Measurements from ENCODE around the gene EARS2. TPM values are rescaled to one million over a fixed set of nuclear protein-coding genes. Genes with fewer than 3 reads are reported as not detected.
A peak's percentile ranks its signal among the peaks of the same experiment; 100 is the strongest.

EARS2 gene
- polyA plus RNA-seq = 32.7 to 44.6 TPM (median 39.5 TPM) in 3 replicates
- polyA plus RNA-seq (2011; ENCODE audit: low read depth) = 4.9 TPM
- 37.8 and 41.7 TPM in 2 replicates for polyA plus RNA-seq (2011; cell fraction: cytosol; rRNA removed)
- 40.8 and 58.1 TPM in 2 replicates for polyA plus RNA-seq (2011; cell fraction: nucleus; rRNA removed)
- 12.9 and 27.4 TPM in 2 replicates for polyA plus RNA-seq (2012; ENCODE audit: low replicate concordance)
- polyA minus RNA-seq = 59.5 to 60.3 TPM (median 59.8 TPM) in 3 replicates
- 50.6 TPM for polyA minus RNA-seq (2011; cell fraction: cytosol; rRNA and poly(A)+ RNA removed)
- 49.1 and 52.7 TPM in 2 replicates for polyA minus RNA-seq (2011; cell fraction: nucleus; rRNA and poly(A)+ RNA removed)

GRCh38 chr16:23556881-23557778 lies at the start of gene EARS2, which contains the start of gene UBFD1:
Gene EARS2, minus strand, starts transcription at chr16:23557350. Its CDS starts 7 bp downstream, at chr16:23557343.
Gene UBFD1, plus strand, starts transcription at chr16:23557727. Its CDS starts 16 bp downstream, at chr16:23557743.
- H3K4me1 ChIP-seq (ENCODE audit: control insufficient read depth, extremely low read depth, insufficient read depth, low read length) = peaks cover 7% of the 10 kb centered on the region
- peak; percentile 23 for FAIRE-seq
- H3K36me3 ChIP-seq (ENCODE audit: control insufficient read depth in 2 of 2, extremely low read depth in 1 of 2, insufficient read depth in 2 of 2, low read length in 2 of 2) = peaks cover 16 to 22% of the 10 kb centered on the region in 2 experiments

More at GRCh38 chr16:23556881-23557778, at the start of gene EARS2, which contains the start of gene UBFD1:
- H2AFZ ChIP-seq (ENCODE audit: control insufficient read depth, low read length) = peak within 1 kb of the TSS; percentile 75
- peak within 1 kb of the TSS; percentile 96 for H3K4me2 ChIP-seq (ENCODE audit: control insufficient read depth, extremely low read depth, insufficient read depth, low read depth, low read length)
- H3K27me3 ChIP-seq (ENCODE audit: control insufficient read depth, extremely low read depth, insufficient read depth, low read length) = no peaks in the 10 kb centered on the region
- H4K20me1 ChIP-seq (ENCODE audit: control insufficient read depth, extremely low read depth, insufficient read depth, low read length) = no peaks in the 10 kb centered on the region
- peak within 1 kb of the TSS; percentile 92 for H3K27ac ChIP-seq (ENCODE audit: control insufficient read depth, insufficient read depth, low read length)
- H3K9me1 ChIP-seq (ENCODE audit: control insufficient read depth, extremely low read depth, insufficient read depth, low read length) = no peaks in the 10 kb centered on the region
- peak within 1 kb of the TSS; percentile 89 for H3K9ac ChIP-seq (ENCODE audit: control insufficient read depth, extremely low read depth, insufficient read depth, low read length)
- TF ChIP-seq CTCF (optimal IDR thresholded peaks at IDR 0.05 in 1 of 3, IDR thresholded peaks at IDR 0.05 in 1 of 3, conservative IDR thresholded peaks at IDR 0.05 in 1 of 3; ENCODE audit: extremely low read depth in 1 of 3, insufficient read depth in 2 of 3, low read length in 3 of 3) (peak; percentile 80 to 95 (median 85)), EZH2 (IDR thresholded peaks at IDR 0.05; ENCODE audit: low read length) (no peak)
- H3K4me3 ChIP-seq (ENCODE audit: control insufficient read depth in 2 of 3, extremely low read depth in 1 of 3, insufficient read depth in 2 of 3, low read depth in 1 of 3, low read length in 3 of 3) = peak within 1 kb of the TSS; percentile 76 to 97 (median 95)
- H3K79me2 ChIP-seq (ENCODE audit: control insufficient read depth, insufficient read depth, low read length) = peaks cover 40% of the 10 kb centered on the region
- dilution Hi-C loops (cut with MboI; ENCODE audit: extremely low pct_ligation_motif_present, low sequenced_read_pairs) = no loop called here
- no peaks in the 10 kb centered on the region for H3K9me3 ChIP-seq (ENCODE audit: control insufficient read depth, low read depth, low read length)
- peak; percentile 87 for DNase-seq (ENCODE audit: low read depth, low spot score)
